Aorta (tissue), 5 donors: ENCODE measurements around the gene MEGF8. TPM values are rescaled to one million over a fixed set of nuclear protein-coding genes. Genes with fewer than 3 reads are reported as not detected.

ENCODE experiments used
- ATAC-seq: fragments of 200-7000 bp; cut with Tn5 transposase; one replicate; pipeline ENCODE4 v1.9.1; 2022; ENCODE audit warnings: moderate library complexity; ENCODE audit not compliant: low FRiP score
- DNase-seq, 2 donors: peaks; one replicate each; pipeline ENCODE4 v3.0.0-alpha.2; 2020
- H3K27ac ChIP-seq, 2 donors: one replicate each; pipeline ENCODE4 v1.5.1; 2013; ENCODE audit warnings: low read length in 2 of 2, mild to moderate bottlenecking in 2 of 2, moderate library complexity in 2 of 2, control low read depth in 1 of 2, inconsistent platforms in 1 of 2, low read depth in 1 of 2
- H3K27me3 ChIP-seq, 2 donors: one replicate each; pipeline ENCODE4 v1.6.1; 2013; ENCODE audit warnings: control low read depth in 1 of 2, low read length in 1 of 2, mild to moderate bottlenecking in 1 of 2, moderate library complexity in 1 of 2; ENCODE audit not compliant: insufficient read depth in 2 of 2, control insufficient read depth in 1 of 2
- H3K36me3 ChIP-seq, 2 donors: one replicate each; pipeline ENCODE4 v1.6.1; 2013; ENCODE audit warnings: control low read depth in 1 of 2, low read length in 1 of 2, mild to moderate bottlenecking in 1 of 2; ENCODE audit not compliant: insufficient read depth in 2 of 2, control insufficient read depth in 1 of 2
- H3K4me1 ChIP-seq, 2 donors: one replicate each; pipeline ENCODE4 v1.6.1; 2013; ENCODE audit warnings: low read length in 2 of 2, control low read depth in 1 of 2, mild to moderate bottlenecking in 1 of 2, moderate library complexity in 1 of 2; ENCODE audit not compliant: insufficient read depth in 2 of 2, control insufficient read depth in 1 of 2
- H3K4me3 ChIP-seq, 2 donors: one replicate each; pipeline ENCODE4 v1.5.1; 2013; ENCODE audit warnings: low read length in 2 of 2, control low read depth in 1 of 2, mild to moderate bottlenecking in 1 of 2
- H3K9me3 ChIP-seq: one replicate; pipeline ENCODE4 v1.6.1; 2013; ENCODE audit warnings: mild to moderate bottlenecking, low read length; ENCODE audit not compliant: control insufficient read depth
- WGBS, 2 donors: extraction: QIAGEN DNeasy Blood & Tissue Kit; methylation state at CpG; one replicate each; pipeline ENCODE4 v1.1.7; 2013; 5-methylcytosine and 5-hydroxymethylcytosine counted together
- intact Hi-C, 2 donors: fragments of 100-400 bp; cut with DNase I; formaldehyde crosslinking; loops; one replicate each; pipeline versions ENCODE4 v1.14.2 to v1.15.0; 2022
- polyA plus RNA-seq, 2 donors: library from polyadenylated mRNA; stranded (reverse); fragments of 200-250 nt; gene quantifications; one replicate each; pipeline ENCODE4 v1.2.3, GENCODE V29; 2013
- total RNA-seq, 2 donors: library from RNA; stranded (reverse); fragmentation: NEBNext Ultra II Directional; extraction: Animal tissue kit (Norgen Biotek cat#: 25700); gene quantifications; one replicate each; pipeline ENCODE4 v1.2.1, GENCODE V29; 2021
- donor health status: healthy with polysubstance abuse.
- donor health status: Bipolar disorder and iron deficiency.
- donor health status: DM: no; HTN: no; CAD: no.
- donor health status: DM: no; HTN: no; CAD: no.
- donor health status: DM: yes; HTN: yes; CAD: no.

Gene MEGF8
- total and polyA plus RNA-seq, 4 donors, result 5.9 to 26.4 (median 12.3) TPM

DNA sequence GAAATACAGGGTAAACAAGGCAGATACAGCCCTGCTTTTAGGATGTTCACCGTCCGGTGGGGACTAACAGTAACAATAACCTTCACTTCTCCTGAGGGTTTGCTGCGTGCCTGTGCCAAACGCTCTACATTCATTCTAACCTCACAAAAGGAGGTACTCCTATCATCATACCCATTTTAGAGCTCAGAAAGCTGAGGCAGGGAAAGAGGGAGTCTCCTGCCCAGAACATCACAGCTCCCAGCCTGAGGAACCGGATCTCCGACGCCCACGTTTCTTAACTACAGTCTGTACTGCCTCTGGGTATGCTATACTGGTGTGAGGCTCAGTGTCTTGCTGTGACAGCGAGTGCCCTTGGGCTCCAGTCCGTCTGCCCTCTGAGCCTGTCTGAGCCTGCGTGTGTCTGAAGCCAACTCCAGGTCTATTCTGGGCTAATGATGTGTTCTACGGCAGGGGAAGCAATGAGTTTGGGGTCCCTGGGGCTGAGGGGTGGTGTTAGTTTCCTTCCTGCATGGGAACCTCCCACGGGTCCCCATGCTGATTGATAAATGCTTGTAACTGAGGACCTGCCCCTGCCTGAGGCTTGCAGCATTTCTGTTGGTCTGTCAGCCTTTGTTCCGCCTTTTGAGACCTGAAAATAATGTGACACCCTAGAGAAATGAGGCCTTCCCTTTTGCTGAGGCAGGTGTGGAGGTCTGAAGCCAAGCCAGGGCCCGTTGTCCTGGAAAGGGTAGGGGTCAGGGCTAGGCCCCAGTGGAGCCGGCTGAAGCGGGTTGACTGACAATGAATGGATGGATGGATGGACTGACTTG lies 96.9 kb downstream of the MEGF8 start:
- DNase-seq, result peak in 1 of 2 donors; percentile 33
- intact Hi-C loops, result loop anchor here in 1 of 2 donors (10.0 kb wide), 1 partner anchor 287 kb away; the partner anchor contains the start of gene POU2F2
- Histone ChIP-seq H3K36me3 (no peaks in the 10 kb centered on the region), H3K27ac (no peak overlapping the region), H3K9me3 (no peaks in the 10 kb centered on the region), H3K4me1 (no peaks in the 10 kb centered on the region), H3K27me3 (peaks cover 0 to 1% of the 10 kb centered on the region in 2 donors), H3K4me3 (no peak overlapping the region)
- ATAC-seq, result no peak
- WGBS, 2 donors, result 83% methylated on average over 17 of the region's 17 CpGs

DNA sequence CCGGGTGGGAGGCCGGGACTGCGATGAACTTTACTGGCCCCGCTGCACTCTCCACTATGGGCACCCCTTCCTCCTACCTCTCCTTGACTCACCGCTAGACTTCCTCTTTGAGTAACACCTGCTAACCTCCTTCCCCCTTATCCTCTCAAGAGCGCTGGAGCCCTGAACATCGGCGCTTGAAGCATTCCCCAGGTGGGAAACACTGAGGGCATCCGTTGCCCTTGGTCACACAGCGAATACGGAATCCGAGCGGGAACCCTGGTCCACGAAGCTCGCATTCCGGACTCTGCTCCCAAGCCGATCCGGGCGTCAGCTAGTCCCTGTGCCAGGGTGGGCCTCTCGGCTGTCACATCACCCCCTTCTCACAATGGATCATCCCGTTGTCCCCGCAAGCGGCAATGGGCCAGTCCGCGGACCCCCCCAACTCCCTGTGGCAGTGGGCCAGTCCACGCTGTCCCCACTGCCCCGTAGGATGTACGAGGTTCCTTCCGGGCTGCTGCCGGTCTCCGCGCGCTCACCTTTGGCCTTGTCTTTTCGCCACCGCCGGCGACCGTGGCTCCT lies 97.5 kb downstream of the MEGF8 start:
- Histone ChIP-seq H3K27me3 (peaks cover 0 to 1% of the 10 kb centered on the region in 2 donors), H3K4me3 (peak overlapping the region; percentile 23 to 33), H3K4me1 (no peaks in the 10 kb centered on the region), H3K27ac (no peak overlapping the region), H3K9me3 (no peaks in the 10 kb centered on the region), H3K36me3 (no peaks in the 10 kb centered on the region)
- WGBS, 2 donors, result 10 to 11% methylated on average over 38 of the region's 38 CpGs
- DNase-seq (no peak), ATAC-seq (peak; percentile 56)
- intact Hi-C loops, result loop anchor here in 1 of 2 donors (10.0 kb wide), 1 partner anchor 288 kb away; the partner anchor contains the start of gene POU2F2

DNA sequence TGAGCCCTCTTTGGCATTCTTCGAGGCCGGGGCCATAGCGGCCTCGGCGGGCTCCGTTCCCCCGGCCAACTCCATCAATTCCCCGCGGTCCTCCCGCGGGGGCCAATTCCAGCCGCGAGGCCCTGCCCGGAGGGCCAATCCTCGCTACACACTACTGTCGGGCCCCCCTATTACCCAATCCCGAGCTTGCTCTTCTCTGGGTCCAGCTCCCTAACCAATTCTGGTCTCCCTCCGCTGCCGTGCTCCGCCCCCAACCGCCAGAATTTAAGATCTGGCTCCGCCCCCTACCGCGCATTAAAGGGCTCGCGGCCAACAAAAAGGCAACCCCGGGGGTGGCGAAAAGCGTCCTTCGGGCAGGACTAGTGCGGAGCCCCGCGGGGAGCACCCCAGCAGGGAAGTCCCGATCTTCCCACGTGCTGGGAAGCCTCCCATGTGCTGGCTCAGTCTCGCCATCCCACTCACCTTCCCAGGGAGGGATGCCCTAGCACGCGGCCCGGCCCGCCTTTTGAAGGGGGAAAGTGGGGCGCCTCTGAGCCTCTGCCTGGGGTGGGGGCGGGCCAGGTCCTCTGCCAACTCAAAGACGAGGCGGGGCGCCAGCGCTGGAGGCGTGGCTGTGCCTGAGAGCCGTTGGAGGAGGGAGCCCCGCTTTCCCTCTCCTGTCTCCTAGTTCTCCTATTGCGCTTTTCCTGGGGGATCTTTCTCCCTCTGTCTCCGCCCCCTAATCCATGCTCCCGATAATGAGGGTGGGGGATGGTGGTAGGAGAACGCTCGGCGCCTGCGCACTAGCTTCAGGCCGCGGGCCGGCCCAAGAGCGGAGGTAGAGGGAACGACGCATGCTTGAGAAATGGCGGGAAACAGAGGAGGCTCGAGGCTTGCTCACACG lies 98.3 kb downstream of the MEGF8 start:
- H3K36me3 ChIP-seq, result no peaks in the 10 kb centered on the region
- intact Hi-C loops, result loop anchor here in 1 of 2 donors (10.0 kb wide), 1 partner anchor 289 kb away; the partner anchor contains the start of gene POU2F2
- H3K9me3 ChIP-seq, result no peaks in the 10 kb centered on the region
- H3K4me3 ChIP-seq, result peak overlapping the region; percentile 23 to 33
- 2 to 3% methylated on average over 55 to 65 of the region's 65 CpGs for WGBS, 2 donors
- peak; percentile 90 to 93 for DNase-seq
- no peak overlapping the region for H3K27ac ChIP-seq
- H3K27me3 ChIP-seq, result peaks cover 0 to 1% of the 10 kb centered on the region in 2 donors
- H3K4me1 ChIP-seq, result no peaks in the 10 kb centered on the region
- ATAC-seq, result peak; percentile 95

DNA sequence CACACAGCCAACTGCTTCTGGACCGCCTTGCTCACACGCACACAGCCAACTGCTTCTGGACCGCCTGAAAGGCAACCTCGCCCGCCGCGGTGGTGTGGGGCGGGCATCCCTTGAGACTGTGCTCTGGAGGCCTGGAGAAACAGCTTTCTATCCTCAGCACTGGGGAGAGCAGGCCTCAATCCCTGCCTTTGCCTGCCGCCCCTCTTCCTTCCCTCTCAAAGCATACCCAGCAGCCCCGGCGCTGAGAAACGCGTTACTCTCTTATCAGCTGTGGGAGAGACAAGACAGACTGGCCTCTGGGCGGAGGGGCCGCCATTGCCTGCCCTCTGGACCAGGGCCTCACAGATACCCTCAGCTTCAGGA lies 98.9 kb downstream of the MEGF8 start:
- 51 to 55% methylated on average over 15 of the region's 15 CpGs for WGBS, 2 donors
- H3K27me3 ChIP-seq, result peaks cover 0 to 1% of the 10 kb centered on the region in 2 donors
- no peaks in the 10 kb centered on the region for H3K4me1 ChIP-seq
- no peak overlapping the region for H3K27ac ChIP-seq
- no peaks in the 10 kb centered on the region for H3K9me3 ChIP-seq
- intact Hi-C loops, result loop anchor here in 1 of 2 donors (10.0 kb wide), 1 partner anchor 290 kb away; the partner anchor contains the start of gene POU2F2
- ATAC-seq (no peak), DNase-seq (no peak)
- no peaks in the 10 kb centered on the region for H3K36me3 ChIP-seq
- no peak overlapping the region for H3K4me3 ChIP-seq

DNA sequence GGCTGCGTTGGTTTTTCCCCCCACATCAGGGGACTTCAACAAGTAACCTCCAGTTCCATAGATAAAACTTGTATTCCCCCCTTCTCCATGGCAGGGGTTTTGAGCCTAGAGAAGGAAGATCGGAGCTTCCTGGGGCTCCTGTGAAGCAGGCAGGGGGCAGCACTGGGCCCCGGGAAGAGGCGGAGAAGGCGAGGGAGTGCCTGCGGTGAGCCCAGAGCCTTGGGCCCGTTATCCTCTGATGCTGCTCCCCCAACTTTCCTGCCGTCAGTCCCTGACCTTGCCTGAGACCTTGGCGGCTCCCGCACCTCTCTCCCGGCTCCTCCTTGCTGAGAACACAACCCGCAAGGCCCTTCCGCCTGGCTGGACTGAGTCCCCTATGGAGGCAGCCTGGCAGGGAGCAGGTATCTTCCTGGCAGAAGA lies 99.3 kb downstream of the MEGF8 start:
- Histone ChIP-seq H3K27ac (no peak overlapping the region), H3K36me3 (no peaks in the 10 kb centered on the region), H3K9me3 (no peaks in the 10 kb centered on the region), H3K4me1 (no peaks in the 10 kb centered on the region), H3K27me3 (peaks cover 0 to 1% of the 10 kb centered on the region in 2 donors), H3K4me3 (no peak overlapping the region)
- intact Hi-C loops, result loop anchor here in 1 of 2 donors (10.0 kb wide), 1 partner anchor 290 kb away; the partner anchor contains the start of gene POU2F2
- DNase-seq (no peak), ATAC-seq (no peak)
- 66 to 67% methylated on average over 13 of the region's 13 CpGs for WGBS, 2 donors

DNA sequence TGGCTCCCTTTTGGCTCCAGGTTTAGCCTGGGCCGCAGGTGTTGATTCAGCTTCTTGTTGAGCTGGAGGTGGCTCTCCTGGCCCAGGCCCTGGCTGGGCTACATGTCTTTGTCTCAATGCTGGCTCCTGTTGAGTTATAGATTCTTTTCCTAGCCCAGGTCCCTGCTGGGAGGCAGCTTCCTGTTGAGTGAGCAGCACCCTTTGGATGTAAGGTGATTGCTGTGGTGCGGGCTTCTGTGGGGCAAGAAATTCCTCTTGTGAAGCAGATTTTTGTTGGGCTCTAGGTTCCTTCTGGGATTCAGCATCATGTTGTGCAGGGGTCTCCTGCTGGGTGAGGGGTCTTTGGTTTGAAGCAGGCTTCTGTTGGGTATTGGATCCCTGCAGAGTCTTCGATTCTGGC lies 101.2 kb downstream of the MEGF8 start:
- intact Hi-C loops, result loop anchor here in 1 of 2 donors (10.0 kb wide), 1 partner anchor 292 kb away; the partner anchor contains the start of gene POU2F2
- WGBS, 2 donors, result 96 to 98% methylated on average over 3 of the region's 3 CpGs
- DNase-seq (no peak), ATAC-seq (no peak)
- Histone ChIP-seq H3K36me3 (no peaks in the 10 kb centered on the region), H3K27me3 (peaks cover 0 to 1% of the 10 kb centered on the region in 2 donors), H3K4me3 (no peak overlapping the region), H3K27ac (no peak overlapping the region), H3K9me3 (no peaks in the 10 kb centered on the region), H3K4me1 (no peaks in the 10 kb centered on the region)

DNA sequence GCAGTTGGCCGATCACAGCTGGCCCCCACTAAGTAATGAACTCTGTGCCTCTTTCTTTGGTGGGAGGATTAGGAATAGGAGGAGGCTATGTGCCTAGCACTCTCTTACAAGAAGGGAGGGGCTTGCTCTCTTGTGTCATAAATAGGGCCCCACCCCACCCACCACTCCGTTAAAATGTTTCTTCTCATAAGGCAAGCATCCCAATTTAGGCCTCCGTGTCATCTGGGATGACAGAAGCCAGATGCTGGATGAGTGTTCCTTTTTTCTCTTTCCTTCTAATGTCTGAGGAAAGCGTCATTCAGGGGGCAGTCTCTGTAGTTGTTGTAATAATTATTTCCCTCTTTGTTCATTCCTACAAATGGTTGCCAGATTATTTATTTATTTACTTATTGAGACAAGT lies 101.9 kb downstream of the MEGF8 start, which contains the start of gene LIPE:
LIPE (minus strand) TSS at position 76 of the 400 bp plus-strand sequence. CDS start 239 bp downstream, outside the sequence.
- no peaks in the 10 kb centered on the region for H3K4me1 ChIP-seq

More for the DNA sequence above, 101.9 kb downstream of the MEGF8 start, which contains the start of gene LIPE:
- Histone ChIP-seq H3K4me3 (no peak within 1 kb of the TSS), H3K27ac (no peak within 1 kb of the TSS), H3K27me3 (peaks cover 0 to 1% of the 10 kb centered on the region in 2 donors), H3K9me3 (no peaks in the 10 kb centered on the region), H3K36me3 (no peaks in the 10 kb centered on the region)
- intact Hi-C loops, result loop anchor here in 1 of 2 donors (10.0 kb wide), 1 partner anchor 293 kb away; the partner anchor contains the start of gene POU2F2
- ATAC-seq (no peak), DNase-seq (no peak)
- 86 to 87% methylated on average over 4 of the region's 4 CpGs for WGBS, 2 donors
